ENCODE data around the gene KIAA1614. TPM values are rescaled to one million over a fixed set of nuclear protein-coding genes. Genes with fewer than 3 reads are reported as not detected.

Gene KIAA1614
- total RNA-seq, 4 donors from 2014 or later, result 1.0 to 17.1 (median 6.6) TPM

DNA sequence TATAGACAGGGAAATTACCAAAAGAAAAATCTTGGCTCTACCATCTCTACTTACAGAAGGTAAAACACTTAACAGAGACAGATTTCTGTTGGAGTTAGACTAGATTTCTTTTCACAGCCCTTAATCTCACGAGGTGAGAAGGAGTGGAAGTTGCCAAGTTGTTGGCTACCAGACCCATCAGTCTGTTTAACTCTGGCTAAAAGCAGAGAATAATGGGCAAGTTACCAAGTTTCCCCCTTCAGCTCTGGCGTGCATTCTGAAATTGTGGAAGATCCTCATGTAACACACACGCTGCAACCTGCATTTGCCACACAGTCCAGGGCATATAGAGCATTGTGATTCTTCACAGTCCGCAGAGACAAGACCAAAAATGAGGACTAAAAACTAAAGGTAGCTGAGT lies 60.7 kb downstream of the KIAA1614 start:
- H3K27ac ChIP-seq, result no peak overlapping the region

DNA sequence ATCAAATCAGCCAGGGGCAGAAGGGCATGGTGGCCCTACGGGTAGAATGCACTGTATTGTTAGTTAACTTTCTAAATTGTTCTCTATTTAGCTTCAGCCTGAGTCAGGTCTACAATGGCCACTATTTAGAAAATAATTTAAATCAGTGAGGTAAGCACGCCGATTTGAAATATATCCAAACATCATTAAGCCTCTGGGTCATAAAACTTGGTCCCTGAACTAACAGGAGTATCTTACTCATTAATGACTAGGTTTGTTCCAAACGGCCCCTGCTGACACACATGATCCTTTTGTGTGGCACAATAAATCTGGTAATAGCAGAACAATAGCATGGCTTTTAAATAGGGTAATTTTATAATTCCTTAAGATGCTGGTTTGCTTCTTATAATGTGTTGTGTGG lies 61.5 kb downstream of the KIAA1614 start:
- H3K27ac ChIP-seq, result no peak overlapping the region

More for the DNA sequence above, 60.7 kb downstream of the KIAA1614 start:
- Histone ChIP-seq H3K36me3 (no peaks in the 10 kb centered on the region), H3K4me1 (no peaks in the 10 kb centered on the region), H3K9me3 (no peaks in the 10 kb centered on the region), H3K27me3 (no peaks in the 10 kb centered on the region), H3K4me3 (no peak overlapping the region)
- DNase-seq, result no peak
- intact Hi-C loops (cut with DNase I; ENCODE audit: low total_unique reads), result no loop called here
- no peak for TF ChIP-seq CTCF (IDR thresholded peaks at IDR 0.05)
- no peak for TF ChIP-seq POLR2A (IDR thresholded peaks at IDR 0.05)

GRCh38 chr1:180975551-180975950 lies 62.9 kb downstream of the KIAA1614 start:
- H3K36me3 ChIP-seq, result no peaks in the 10 kb centered on the region
- TF ChIP-seq CTCF (IDR thresholded peaks at IDR 0.05) (no peak), POLR2A (IDR thresholded peaks at IDR 0.05) (no peak)
- no peak overlapping the region for H3K4me3 ChIP-seq
- no peaks in the 10 kb centered on the region for H3K27me3 ChIP-seq
- H3K4me1 ChIP-seq, result no peaks in the 10 kb centered on the region
- H3K27ac ChIP-seq, result no peak overlapping the region
- no peak for DNase-seq
- intact Hi-C loops (cut with DNase I; ENCODE audit: low total_unique reads), result no loop called here
- no peaks in the 10 kb centered on the region for H3K9me3 ChIP-seq

More for the DNA sequence above, 61.5 kb downstream of the KIAA1614 start:
- no peak overlapping the region for H3K4me3 ChIP-seq
- no peaks in the 10 kb centered on the region for H3K4me1 ChIP-seq
- no peak for DNase-seq
- H3K27me3 ChIP-seq, result no peaks in the 10 kb centered on the region
- no peaks in the 10 kb centered on the region for H3K36me3 ChIP-seq
- H3K9me3 ChIP-seq, result no peaks in the 10 kb centered on the region
- no peak for TF ChIP-seq POLR2A (IDR thresholded peaks at IDR 0.05)
- no peak for TF ChIP-seq CTCF (IDR thresholded peaks at IDR 0.05)
- intact Hi-C loops (cut with DNase I; ENCODE audit: low total_unique reads), result no loop called here

DNA sequence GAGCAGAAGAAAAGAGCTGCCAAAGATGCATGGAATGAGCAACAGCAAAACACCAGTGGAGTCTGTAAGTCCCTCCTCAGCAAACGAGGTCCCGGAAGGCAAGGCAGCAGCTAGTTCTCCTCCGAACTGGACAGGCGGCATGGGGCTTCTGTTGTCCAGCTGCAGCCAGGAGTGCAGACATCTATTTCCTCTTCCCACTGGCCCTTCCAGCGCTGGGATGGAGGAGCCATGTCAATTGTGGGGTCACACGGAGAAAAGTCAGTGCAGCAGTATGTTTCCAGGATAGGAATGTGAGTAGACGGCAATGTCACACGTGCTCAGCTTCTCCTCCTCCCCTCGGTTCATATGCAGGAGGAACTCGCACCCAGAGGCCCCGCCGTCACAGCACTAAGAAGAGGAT lies 63.5 kb downstream of the KIAA1614 start:
- H3K27me3 ChIP-seq, result no peaks in the 10 kb centered on the region
- intact Hi-C loops (cut with DNase I; ENCODE audit: low total_unique reads), result no loop called here
- no peak for DNase-seq
- no peak overlapping the region for H3K4me3 ChIP-seq
- no peaks in the 10 kb centered on the region for H3K36me3 ChIP-seq
- H3K9me3 ChIP-seq, result no peaks in the 10 kb centered on the region
- H3K4me1 ChIP-seq, result no peaks in the 10 kb centered on the region
- TF ChIP-seq POLR2A (IDR thresholded peaks at IDR 0.05) (no peak), CTCF (IDR thresholded peaks at IDR 0.05) (no peak)
- no peak overlapping the region for H3K27ac ChIP-seq

DNA sequence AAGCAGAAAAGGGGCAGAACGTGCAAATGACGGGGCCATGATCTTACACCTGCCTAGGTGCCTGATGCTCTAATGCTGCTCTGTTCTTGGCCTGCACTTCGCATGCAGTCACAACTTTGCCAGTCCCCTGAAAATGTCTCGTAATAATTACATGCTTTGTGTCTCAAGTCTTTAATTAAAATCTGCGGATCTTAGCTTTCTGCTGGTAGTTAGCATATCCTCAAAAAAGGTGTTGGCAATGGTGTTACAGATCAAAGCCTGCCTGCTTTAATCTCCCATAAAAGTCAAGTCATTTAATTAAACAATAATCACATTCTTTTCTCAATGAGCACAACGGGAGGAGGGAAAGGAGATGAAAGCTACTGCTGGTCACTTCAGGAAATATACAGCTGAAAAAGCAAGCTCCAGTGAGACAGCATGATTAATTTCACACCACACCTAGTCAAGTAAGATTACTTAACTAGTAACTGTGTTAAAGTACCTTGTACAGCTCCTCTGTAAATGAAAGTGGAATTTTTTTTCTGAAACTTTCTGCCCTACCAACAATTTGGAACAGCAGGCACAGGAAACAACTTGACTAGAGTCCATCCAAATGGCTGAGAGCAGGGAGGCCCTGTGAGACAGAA lies 64.1 kb downstream of the KIAA1614 start:
- intact Hi-C loops (cut with DNase I; ENCODE audit: low total_unique reads), result no loop called here
- TF ChIP-seq POLR2A (IDR thresholded peaks at IDR 0.05), result no peak
- TF ChIP-seq CTCF (IDR thresholded peaks at IDR 0.05), result no peak
- DNase-seq, result no peak
- Histone ChIP-seq H3K27me3 (no peaks in the 10 kb centered on the region), H3K4me1 (no peaks in the 10 kb centered on the region), H3K36me3 (no peaks in the 10 kb centered on the region), H3K27ac (no peak overlapping the region), H3K4me3 (no peak overlapping the region), H3K9me3 (no peaks in the 10 kb centered on the region)
